GM06990 (cell line): Measurements from ENCODE around the gene S100A13.
A peak's percentile ranks its signal among the peaks of the same experiment; 100 is the strongest.

ENCODE experiments used
- DNase-seq: peaks from one replicate; pipeline ENCODE4 v3.0.0-alpha.2; 2011; ENCODE audit not compliant: insufficient read length; ENCODE audit errors: extremely low read depth
- H3K27me3 ChIP-seq: replicated peaks from 2 replicates; pipeline ENCODE4 v1.6.0; 2011; ENCODE audit warnings: low read length; ENCODE audit not compliant: control insufficient read depth, insufficient read depth
- H3K36me3 ChIP-seq: 2 replicates; pipeline ENCODE4 v1.5.1; 2011; ENCODE audit warnings: low read length; ENCODE audit not compliant: control insufficient read depth, insufficient read depth
- H3K4me3 ChIP-seq: replicated peaks from 2 replicates; pipeline ENCODE4 v1.5.1; 2011; ENCODE audit warnings: low read depth, mild to moderate bottlenecking, control low read depth, low read length
- CTCF ChIP-seq: IDR thresholded peaks from 2 replicates; pipeline ENCODE4 v1.5.1; 2011; ENCODE audit warnings: low read length, control low read depth, mild to moderate bottlenecking, inconsistent platforms; ENCODE audit not compliant: insufficient read depth, poor library complexity, severe bottlenecking

S100A13 gene

GRCh38 chr1:153639280-153639679, 12.0 kb upstream of the S100A13 start:
- Histone ChIP-seq H3K36me3 (peaks cover 31% of the 10 kb centered on the region), H3K27me3 (no peaks in the 10 kb centered on the region), H3K4me3 (no peak overlapping the region)
- no peak for DNase-seq
- TF ChIP-seq CTCF: no peak

- no peak for TF ChIP-seq CTCF
Observed at GRCh38 chr1:153638261-153638660, 11.0 kb upstream of the S100A13 start.

GRCh38 chr1:153636312-153636711, 9.0 kb upstream of the S100A13 start:
- H3K4me3 ChIP-seq: no peak overlapping the region
- H3K36me3 ChIP-seq: peaks cover 22% of the 10 kb centered on the region
- no peak for DNase-seq
- H3K27me3 ChIP-seq: no peaks in the 10 kb centered on the region
- no peak for TF ChIP-seq CTCF

More at GRCh38 chr1:153638261-153638660, 11.0 kb upstream of the S100A13 start:
- Histone ChIP-seq H3K27me3 (no peaks in the 10 kb centered on the region), H3K36me3 (peaks cover 31% of the 10 kb centered on the region), H3K4me3 (no peak overlapping the region)
- no peak for DNase-seq

- H3K36me3 ChIP-seq: peaks cover 20% of the 10 kb centered on the region
- H3K27me3 ChIP-seq: no peaks in the 10 kb centered on the region
- no peak for TF ChIP-seq CTCF
- DNase-seq: no peak
- peak overlapping the region; percentile 99; the same call in 1 of the 2 replicates for H3K4me3 ChIP-seq
Observed at GRCh38 chr1:153635872-153636271, 8.6 kb upstream of the S100A13 start.

GRCh38 chr1:153633754-153634665, 6.7 kb upstream of the S100A13 start, which contains the start of gene CHTOP:
Gene CHTOP (plus strand): TSS chr1:153634066. CDS start chr1:153636589, 2,523 bp downstream.
- H3K36me3 ChIP-seq: peaks cover 12% of the 10 kb centered on the region
- DNase-seq: peak; percentile 99
- peak within 1 kb of the TSS; percentile 99 for H3K4me3 ChIP-seq
- TF ChIP-seq CTCF: no peak
- no peaks in the 10 kb centered on the region for H3K27me3 ChIP-seq
